Right lobe of liver (tissue), 4 donors: ENCODE data around the gene CACHD1.

Experiments
- POLR2A ChIP-seq: fragments of 450-650 bp; IDR thresholded peaks from one replicate; pipeline ENCODE4 v1.6.1; 2017; ENCODE audit warnings: antibody characterized with exemption, mild to moderate bottlenecking
- TF ChIP-seq, protein P1 (sequence below), 4 donors: fragments of 200-600 bp in 3 of 4; fragments of 450-650 bp in 1 of 4; IDR thresholded peaks; one replicate each; pipeline versions ENCODE4 v1.5.1 to v1.8.0; 2016 to 2022; ENCODE audit warnings: antibody characterized with exemption in 4 of 4, mild to moderate bottlenecking in 2 of 4
- donor health status: DM: no; HTN: no; CAD: no.
- donor health status: DM: no; HTN: no; CAD: no.
- donor health status: DM: no; HTN: yes; CAD: no.

DNA sequence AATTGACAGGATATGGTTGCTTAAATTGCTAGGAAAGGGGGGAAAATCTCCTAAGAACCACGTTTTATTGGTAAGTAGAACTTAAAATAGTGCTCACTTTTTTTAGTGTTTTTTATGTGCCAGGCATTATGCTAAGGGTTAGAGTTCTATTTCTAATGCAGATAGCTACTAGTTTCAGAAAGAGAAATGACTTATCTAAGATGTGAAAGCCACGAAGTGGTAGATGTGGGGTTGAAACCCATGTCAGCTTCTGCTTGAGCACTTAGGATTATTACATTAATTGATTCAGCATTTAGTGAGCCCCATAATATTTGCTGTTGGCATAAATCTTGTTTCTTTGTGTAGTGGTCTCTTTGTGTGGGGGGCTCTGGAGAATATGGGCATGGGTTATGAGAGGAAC, 24.7 kb downstream of the CACHD1 start:
- TF ChIP-seq, protein P1, sequence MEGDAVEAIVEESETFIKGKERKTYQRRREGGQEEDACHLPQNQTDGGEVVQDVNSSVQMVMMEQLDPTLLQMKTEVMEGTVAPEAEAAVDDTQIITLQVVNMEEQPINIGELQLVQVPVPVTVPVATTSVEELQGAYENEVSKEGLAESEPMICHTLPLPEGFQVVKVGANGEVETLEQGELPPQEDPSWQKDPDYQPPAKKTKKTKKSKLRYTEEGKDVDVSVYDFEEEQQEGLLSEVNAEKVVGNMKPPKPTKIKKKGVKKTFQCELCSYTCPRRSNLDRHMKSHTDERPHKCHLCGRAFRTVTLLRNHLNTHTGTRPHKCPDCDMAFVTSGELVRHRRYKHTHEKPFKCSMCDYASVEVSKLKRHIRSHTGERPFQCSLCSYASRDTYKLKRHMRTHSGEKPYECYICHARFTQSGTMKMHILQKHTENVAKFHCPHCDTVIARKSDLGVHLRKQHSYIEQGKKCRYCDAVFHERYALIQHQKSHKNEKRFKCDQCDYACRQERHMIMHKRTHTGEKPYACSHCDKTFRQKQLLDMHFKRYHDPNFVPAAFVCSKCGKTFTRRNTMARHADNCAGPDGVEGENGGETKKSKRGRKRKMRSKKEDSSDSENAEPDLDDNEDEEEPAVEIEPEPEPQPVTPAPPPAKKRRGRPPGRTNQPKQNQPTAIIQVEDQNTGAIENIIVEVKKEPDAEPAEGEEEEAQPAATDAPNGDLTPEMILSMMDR (IDR thresholded peaks at IDR 0.05): no peak
- TF ChIP-seq POLR2A: no peak
